Measurements from ENCODE around the gene ARHGAP29. TPM values are rescaled to one million over a fixed set of nuclear protein-coding genes. Genes with fewer than 3 reads are reported as not detected.

The ARHGAP29 gene
- total and polyA plus RNA-seq, 2 experiments from 2014 or later, result 4.6 to 6.9 TPM

DNA sequence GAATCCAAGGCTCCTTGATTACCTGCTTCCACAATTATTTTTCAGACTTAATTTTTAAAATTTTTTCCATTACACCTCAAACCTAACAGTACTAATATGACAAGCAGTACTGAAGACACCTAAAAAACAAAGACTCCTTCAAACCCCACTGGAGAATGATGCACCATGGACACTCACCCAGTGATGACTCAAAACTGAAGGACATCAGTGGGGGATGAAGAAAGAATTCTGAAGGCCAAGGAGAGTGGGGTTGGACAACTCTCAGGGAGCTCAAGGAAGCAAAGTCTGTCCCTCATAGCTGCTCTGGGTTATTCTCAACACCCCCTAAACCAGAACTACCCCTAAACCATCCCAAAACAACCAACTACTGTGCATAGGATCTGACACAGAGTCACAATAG, 2.4 kb upstream of the ARHGAP29 start (continued):
- TF ChIP-seq, protein P1, sequence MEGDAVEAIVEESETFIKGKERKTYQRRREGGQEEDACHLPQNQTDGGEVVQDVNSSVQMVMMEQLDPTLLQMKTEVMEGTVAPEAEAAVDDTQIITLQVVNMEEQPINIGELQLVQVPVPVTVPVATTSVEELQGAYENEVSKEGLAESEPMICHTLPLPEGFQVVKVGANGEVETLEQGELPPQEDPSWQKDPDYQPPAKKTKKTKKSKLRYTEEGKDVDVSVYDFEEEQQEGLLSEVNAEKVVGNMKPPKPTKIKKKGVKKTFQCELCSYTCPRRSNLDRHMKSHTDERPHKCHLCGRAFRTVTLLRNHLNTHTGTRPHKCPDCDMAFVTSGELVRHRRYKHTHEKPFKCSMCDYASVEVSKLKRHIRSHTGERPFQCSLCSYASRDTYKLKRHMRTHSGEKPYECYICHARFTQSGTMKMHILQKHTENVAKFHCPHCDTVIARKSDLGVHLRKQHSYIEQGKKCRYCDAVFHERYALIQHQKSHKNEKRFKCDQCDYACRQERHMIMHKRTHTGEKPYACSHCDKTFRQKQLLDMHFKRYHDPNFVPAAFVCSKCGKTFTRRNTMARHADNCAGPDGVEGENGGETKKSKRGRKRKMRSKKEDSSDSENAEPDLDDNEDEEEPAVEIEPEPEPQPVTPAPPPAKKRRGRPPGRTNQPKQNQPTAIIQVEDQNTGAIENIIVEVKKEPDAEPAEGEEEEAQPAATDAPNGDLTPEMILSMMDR (conservative IDR thresholded peaks at IDR 0.05; ENCODE audit: low read depth in 2 of 2), result no peak
- TF ChIP-seq JUNB (IDR thresholded peaks at IDR 0.05; ENCODE audit: unreplicated experiment), result no peak
- no peak for TF ChIP-seq EZH2 (IDR thresholded peaks at IDR 0.05; ENCODE audit: low read depth, unreplicated experiment)
- TF ChIP-seq STAT1 (IDR thresholded peaks at IDR 0.05; ENCODE audit: unreplicated experiment), result no peak
- TF ChIP-seq POLR2AphosphoS5 (IDR thresholded peaks at IDR 0.05; ENCODE audit: low read depth), result no peak
- TF ChIP-seq, protein P2, sequence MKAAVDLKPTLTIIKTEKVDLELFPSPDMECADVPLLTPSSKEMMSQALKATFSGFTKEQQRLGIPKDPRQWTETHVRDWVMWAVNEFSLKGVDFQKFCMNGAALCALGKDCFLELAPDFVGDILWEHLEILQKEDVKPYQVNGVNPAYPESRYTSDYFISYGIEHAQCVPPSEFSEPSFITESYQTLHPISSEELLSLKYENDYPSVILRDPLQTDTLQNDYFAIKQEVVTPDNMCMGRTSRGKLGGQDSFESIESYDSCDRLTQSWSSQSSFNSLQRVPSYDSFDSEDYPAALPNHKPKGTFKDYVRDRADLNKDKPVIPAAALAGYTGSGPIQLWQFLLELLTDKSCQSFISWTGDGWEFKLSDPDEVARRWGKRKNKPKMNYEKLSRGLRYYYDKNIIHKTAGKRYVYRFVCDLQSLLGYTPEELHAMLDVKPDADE (IDR thresholded peaks at IDR 0.05), result no peak
- TF ChIP-seq EZH2phosphoT487 (IDR thresholded peaks at IDR 0.05; ENCODE audit: unreplicated experiment), result no peak
- TF ChIP-seq, protein P3, sequence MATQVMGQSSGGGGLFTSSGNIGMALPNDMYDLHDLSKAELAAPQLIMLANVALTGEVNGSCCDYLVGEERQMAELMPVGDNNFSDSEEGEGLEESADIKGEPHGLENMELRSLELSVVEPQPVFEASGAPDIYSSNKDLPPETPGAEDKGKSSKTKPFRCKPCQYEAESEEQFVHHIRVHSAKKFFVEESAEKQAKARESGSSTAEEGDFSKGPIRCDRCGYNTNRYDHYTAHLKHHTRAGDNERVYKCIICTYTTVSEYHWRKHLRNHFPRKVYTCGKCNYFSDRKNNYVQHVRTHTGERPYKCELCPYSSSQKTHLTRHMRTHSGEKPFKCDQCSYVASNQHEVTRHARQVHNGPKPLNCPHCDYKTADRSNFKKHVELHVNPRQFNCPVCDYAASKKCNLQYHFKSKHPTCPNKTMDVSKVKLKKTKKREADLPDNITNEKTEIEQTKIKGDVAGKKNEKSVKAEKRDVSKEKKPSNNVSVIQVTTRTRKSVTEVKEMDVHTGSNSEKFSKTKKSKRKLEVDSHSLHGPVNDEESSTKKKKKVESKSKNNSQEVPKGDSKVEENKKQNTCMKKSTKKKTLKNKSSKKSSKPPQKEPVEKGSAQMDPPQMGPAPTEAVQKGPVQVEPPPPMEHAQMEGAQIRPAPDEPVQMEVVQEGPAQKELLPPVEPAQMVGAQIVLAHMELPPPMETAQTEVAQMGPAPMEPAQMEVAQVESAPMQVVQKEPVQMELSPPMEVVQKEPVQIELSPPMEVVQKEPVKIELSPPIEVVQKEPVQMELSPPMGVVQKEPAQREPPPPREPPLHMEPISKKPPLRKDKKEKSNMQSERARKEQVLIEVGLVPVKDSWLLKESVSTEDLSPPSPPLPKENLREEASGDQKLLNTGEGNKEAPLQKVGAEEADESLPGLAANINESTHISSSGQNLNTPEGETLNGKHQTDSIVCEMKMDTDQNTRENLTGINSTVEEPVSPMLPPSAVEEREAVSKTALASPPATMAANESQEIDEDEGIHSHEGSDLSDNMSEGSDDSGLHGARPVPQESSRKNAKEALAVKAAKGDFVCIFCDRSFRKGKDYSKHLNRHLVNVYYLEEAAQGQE (IDR thresholded peaks at IDR 0.05; ENCODE audit: unreplicated experiment), result no peak

DNA sequence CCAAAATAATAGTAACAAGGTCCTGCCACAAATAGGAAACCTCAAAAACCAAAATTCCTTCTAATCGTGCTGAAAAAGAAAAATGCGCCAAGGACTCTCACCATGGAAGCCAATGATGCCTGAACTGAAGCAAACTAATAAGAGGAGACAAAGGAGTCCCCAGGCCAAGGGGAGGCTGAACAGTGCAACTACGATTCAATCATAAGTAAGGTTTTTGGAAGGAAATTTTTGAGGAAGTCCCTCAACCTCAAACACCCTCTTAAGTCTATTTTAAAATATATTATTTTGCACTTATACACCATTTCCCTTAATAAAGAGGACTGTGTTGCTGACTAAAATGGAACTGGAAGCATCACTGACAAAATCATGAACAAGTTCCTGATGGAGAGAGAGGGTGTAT, 1.7 kb upstream of the ARHGAP29 start:
- Mint-ChIP-seq H3K27me3 (ENCODE audit: insufficient read depth, low read depth, poor library complexity) (peaks cover 41% of the 10 kb centered on the region), H3K9me3 (peaks cover 12% of the 10 kb centered on the region; the same call in 2 of the 3 replicates), H3K27ac (no peak overlapping the region), H3K4me1 (peaks cover 12% of the 10 kb centered on the region), H3K4me3 (no peak overlapping the region), H3K36me3 (ENCODE audit: low read depth) (no peaks in the 10 kb centered on the region; the same call in 2 of the 3 replicates)
- Histone ChIP-seq H3K27ac (ENCODE audit: low read depth) (no peak overlapping the region), H3K4me2 (no peak overlapping the region), H2AFZ (no peak overlapping the region), H3K36me3 (ENCODE audit: insufficient read depth) (no peaks in the 10 kb centered on the region), H3F3A (replicated peaks; ENCODE audit: low read depth) (no peaks in the 10 kb centered on the region), H3K4me1 (ENCODE audit: insufficient read depth) (peaks cover 10% of the 10 kb centered on the region), H4K20me1 (replicated peaks; ENCODE audit: insufficient read depth) (peaks cover 9% of the 10 kb centered on the region; the same call in 1 of the 2 replicates), H3K4me3 (no peak overlapping the region), H3K9me2 (ENCODE audit: insufficient read depth) (no peaks in the 10 kb centered on the region), H3K79me2 (replicated peaks; ENCODE audit: insufficient read depth) (peaks cover 6% of the 10 kb centered on the region; the same call in 1 of the 2 replicates), H3K27me3 (ENCODE audit: insufficient read depth) (peaks cover 68% of the 10 kb centered on the region)
- no peak for TF ChIP-seq ZNF114 (CRISPR knock-in tag; IDR thresholded peaks at IDR 0.05)
- TF ChIP-seq, protein P4, sequence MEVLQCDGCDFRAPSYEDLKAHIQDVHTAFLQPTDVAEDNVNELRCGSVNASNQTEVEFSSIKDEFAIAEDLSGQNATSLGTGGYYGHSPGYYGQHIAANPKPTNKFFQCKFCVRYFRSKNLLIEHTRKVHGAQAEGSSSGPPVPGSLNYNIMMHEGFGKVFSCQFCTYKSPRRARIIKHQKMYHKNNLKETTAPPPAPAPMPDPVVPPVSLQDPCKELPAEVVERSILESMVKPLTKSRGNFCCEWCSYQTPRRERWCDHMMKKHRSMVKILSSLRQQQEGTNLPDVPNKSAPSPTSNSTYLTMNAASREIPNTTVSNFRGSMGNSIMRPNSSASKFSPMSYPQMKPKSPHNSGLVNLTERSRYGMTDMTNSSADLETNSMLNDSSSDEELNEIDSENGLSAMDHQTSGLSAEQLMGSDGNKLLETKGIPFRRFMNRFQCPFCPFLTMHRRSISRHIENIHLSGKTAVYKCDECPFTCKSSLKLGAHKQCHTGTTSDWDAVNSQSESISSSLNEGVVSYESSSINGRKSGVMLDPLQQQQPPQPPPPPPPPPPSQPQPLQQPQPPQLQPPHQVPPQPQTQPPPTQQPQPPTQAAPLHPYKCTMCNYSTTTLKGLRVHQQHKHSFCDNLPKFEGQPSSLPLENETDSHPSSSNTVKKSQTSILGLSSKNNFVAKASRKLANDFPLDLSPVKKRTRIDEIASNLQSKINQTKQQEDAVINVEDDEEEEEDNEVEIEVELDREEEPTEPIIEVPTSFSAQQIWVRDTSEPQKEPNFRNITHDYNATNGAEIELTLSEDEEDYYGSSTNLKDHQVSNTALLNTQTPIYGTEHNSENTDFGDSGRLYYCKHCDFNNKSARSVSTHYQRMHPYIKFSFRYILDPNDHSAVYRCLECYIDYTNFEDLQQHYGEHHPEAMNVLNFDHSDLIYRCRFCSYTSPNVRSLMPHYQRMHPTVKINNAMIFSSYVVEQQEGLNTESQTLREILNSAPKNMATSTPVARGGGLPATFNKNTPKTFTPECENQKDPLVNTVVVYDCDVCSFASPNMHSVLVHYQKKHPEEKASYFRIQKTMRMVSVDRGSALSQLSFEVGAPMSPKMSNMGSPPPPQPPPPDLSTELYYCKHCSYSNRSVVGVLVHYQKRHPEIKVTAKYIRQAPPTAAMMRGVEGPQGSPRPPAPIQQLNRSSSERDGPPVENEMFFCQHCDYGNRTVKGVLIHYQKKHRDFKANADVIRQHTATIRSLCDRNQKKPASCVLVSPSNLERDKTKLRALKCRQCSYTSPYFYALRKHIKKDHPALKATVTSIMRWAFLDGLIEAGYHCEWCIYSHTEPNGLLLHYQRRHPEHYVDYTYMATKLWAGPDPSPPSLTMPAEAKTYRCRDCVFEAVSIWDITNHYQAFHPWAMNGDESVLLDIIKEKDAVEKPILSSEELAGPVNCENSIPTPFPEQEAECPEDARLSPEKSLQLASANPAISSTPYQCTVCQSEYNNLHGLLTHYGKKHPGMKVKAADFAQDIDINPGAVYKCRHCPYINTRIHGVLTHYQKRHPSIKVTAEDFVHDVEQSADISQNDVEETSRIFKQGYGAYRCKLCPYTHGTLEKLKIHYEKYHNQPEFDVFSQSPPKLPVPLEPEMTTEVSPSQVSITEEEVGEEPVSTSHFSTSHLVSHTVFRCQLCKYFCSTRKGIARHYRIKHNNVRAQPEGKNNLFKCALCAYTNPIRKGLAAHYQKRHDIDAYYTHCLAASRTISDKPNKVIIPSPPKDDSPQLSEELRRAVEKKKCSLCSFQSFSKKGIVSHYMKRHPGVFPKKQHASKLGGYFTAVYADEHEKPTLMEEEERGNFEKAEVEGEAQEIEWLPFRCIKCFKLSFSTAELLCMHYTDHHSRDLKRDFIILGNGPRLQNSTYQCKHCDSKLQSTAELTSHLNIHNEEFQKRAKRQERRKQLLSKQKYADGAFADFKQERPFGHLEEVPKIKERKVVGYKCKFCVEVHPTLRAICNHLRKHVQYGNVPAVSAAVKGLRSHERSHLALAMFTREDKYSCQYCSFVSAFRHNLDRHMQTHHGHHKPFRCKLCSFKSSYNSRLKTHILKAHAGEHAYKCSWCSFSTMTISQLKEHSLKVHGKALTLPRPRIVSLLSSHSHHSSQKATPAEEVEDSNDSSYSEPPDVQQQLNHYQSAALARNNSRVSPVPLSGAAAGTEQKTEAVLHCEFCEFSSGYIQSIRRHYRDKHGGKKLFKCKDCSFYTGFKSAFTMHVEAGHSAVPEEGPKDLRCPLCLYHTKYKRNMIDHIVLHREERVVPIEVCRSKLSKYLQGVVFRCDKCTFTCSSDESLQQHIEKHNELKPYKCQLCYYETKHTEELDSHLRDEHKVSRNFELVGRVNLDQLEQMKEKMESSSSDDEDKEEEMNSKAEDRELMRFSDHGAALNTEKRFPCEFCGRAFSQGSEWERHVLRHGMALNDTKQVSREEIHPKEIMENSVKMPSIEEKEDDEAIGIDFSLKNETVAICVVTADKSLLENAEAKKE (CRISPR knock-in tag; IDR thresholded peaks at IDR 0.05), result no peak
- DNase-seq (ENCODE audit: low spot score) (no peak), ATAC-seq (no peak)

Data from GM23338 (cell line).